DOHH2 (cell line): Measurements from ENCODE around the gene IGF2.

Source experiments
- CTCF ChIP-seq: fragments of 200-600 bp; sonication (generic); IDR thresholded peaks from one replicate; pipeline ENCODE4 v1.5.1; 2014; ENCODE audit warnings: antibody characterized with exemption, mild to moderate bottlenecking, low read depth, low read length; ENCODE audit not compliant: poor library complexity, severe bottlenecking
- EZH2phosphoT487 ChIP-seq: fragments of 200-600 bp; sonication (generic); IDR thresholded peaks from 2 replicates; pipeline ENCODE4 v1.6.1; 2017; ENCODE audit warnings: borderline replicate concordance, mild to moderate bottlenecking, antibody characterized with exemption, low read length, moderate library complexity, mixed read lengths

DNA sequence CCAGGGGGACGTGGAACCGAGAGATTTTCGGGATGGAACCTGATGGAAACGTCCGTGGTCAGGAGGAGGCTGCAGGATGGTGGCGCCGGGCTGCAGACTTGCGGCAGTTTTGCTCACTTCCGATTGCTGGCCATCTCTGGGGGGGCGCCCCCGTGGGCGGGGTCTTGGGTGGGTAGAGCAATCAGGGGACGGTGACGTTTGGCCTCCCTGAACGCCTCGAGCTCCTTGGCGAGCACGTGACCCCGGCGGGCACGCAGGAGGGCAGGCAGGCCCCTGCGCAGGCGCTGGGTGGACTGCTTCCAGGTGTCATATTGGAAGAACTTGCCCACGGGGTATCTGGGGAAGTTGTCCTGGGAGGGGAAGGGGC, 6.3 kb downstream of the IGF2 start:
- TF ChIP-seq CTCF = no peak
- no peak for TF ChIP-seq EZH2phosphoT487
